Body of pancreas (tissue), 4 donors: ENCODE measurements around the gene MYO1B.

ENCODE experiments used
- CTCF ChIP-seq, 7 experiments: fragments of 450-650 bp in 4 of 7; fragments of 200-600 bp in 3 of 7; sonication (generic) in 3 of 7; IDR thresholded peaks; one replicate each; pipeline ENCODE4 v1.5.1; 2016 to 2019; ENCODE audit warnings: antibody characterized with exemption in 7 of 7
- POLR2A ChIP-seq, 3 donors: fragments of 450-650 bp; IDR thresholded peaks; one replicate each; pipeline ENCODE4 v1.6.1; 2016; ENCODE audit warnings: antibody characterized with exemption in 3 of 3, mild to moderate bottlenecking in 2 of 3

- TF ChIP-seq CTCF (IDR thresholded peaks at IDR 0.05), result no peak
- peak in 1 of 3 donors; percentile 35 for TF ChIP-seq POLR2A (IDR thresholded peaks at IDR 0.05)
Observed at GRCh38 chr2:191263050-191263449, 17.8 kb downstream of the MYO1B start.
